HL-60 (cell line): ENCODE results near the gene BMP6.
"Not testable (repeated sequence)": the region's sequence is repeated elsewhere in the genome, so short reads cannot be mapped to it uniquely, and the experiment has no call there.

Experiments
- TF ChIP-seq, protein P1 (sequence below): IDR thresholded peaks from one replicate; pipeline ENCODE4 v1.5.1; 2011; ENCODE audit warnings: low read length, control low read depth, inconsistent platforms; ENCODE audit not compliant: insufficient read depth
- TF ChIP-seq, protein P2 (sequence below): IDR thresholded peaks from 2 replicates; pipeline ENCODE4 v1.6.1; 2012; ENCODE audit warnings: low read depth; ENCODE audit not compliant: insufficient replicate concordance

GRCh38 chr6:7817184-7817583 lies 91.3 kb downstream of the BMP6 start:
- TF ChIP-seq, protein P1, sequence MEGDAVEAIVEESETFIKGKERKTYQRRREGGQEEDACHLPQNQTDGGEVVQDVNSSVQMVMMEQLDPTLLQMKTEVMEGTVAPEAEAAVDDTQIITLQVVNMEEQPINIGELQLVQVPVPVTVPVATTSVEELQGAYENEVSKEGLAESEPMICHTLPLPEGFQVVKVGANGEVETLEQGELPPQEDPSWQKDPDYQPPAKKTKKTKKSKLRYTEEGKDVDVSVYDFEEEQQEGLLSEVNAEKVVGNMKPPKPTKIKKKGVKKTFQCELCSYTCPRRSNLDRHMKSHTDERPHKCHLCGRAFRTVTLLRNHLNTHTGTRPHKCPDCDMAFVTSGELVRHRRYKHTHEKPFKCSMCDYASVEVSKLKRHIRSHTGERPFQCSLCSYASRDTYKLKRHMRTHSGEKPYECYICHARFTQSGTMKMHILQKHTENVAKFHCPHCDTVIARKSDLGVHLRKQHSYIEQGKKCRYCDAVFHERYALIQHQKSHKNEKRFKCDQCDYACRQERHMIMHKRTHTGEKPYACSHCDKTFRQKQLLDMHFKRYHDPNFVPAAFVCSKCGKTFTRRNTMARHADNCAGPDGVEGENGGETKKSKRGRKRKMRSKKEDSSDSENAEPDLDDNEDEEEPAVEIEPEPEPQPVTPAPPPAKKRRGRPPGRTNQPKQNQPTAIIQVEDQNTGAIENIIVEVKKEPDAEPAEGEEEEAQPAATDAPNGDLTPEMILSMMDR: not testable (repeated sequence)
- TF ChIP-seq, protein P2, sequence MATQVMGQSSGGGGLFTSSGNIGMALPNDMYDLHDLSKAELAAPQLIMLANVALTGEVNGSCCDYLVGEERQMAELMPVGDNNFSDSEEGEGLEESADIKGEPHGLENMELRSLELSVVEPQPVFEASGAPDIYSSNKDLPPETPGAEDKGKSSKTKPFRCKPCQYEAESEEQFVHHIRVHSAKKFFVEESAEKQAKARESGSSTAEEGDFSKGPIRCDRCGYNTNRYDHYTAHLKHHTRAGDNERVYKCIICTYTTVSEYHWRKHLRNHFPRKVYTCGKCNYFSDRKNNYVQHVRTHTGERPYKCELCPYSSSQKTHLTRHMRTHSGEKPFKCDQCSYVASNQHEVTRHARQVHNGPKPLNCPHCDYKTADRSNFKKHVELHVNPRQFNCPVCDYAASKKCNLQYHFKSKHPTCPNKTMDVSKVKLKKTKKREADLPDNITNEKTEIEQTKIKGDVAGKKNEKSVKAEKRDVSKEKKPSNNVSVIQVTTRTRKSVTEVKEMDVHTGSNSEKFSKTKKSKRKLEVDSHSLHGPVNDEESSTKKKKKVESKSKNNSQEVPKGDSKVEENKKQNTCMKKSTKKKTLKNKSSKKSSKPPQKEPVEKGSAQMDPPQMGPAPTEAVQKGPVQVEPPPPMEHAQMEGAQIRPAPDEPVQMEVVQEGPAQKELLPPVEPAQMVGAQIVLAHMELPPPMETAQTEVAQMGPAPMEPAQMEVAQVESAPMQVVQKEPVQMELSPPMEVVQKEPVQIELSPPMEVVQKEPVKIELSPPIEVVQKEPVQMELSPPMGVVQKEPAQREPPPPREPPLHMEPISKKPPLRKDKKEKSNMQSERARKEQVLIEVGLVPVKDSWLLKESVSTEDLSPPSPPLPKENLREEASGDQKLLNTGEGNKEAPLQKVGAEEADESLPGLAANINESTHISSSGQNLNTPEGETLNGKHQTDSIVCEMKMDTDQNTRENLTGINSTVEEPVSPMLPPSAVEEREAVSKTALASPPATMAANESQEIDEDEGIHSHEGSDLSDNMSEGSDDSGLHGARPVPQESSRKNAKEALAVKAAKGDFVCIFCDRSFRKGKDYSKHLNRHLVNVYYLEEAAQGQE: not testable (repeated sequence)
